Lower lobe of right lung (tissue), 2 donors: ENCODE results near the gene TM7SF3. TPM values are rescaled to one million over a fixed set of nuclear protein-coding genes. Genes with fewer than 3 reads are reported as not detected.

Source experiments
- ATAC-seq, 2 donors: fragments of 200-7000 bp; cut with Tn5 transposase; one replicate each; pipeline ENCODE4 v1.9.1; 2020 to 2022; ENCODE audit warnings: mild to moderate bottlenecking in 2 of 2, moderate library complexity in 2 of 2
- DNase-seq: peaks from one replicate; pipeline ENCODE4 v3.0.0-alpha.2; 2020
- H3K27ac ChIP-seq: fragments of 200-600 bp; one replicate; pipeline ENCODE4 v1.8.0; 2022
- H3K27me3 ChIP-seq: fragments of 200-600 bp; one replicate; pipeline ENCODE4 v1.8.0; 2022; ENCODE audit warnings: low read depth
- H3K36me3 ChIP-seq: fragments of 200-600 bp; one replicate; pipeline ENCODE4 v1.8.0; 2022; ENCODE audit warnings: mild to moderate bottlenecking
- H3K4me1 ChIP-seq: fragments of 200-600 bp; one replicate; pipeline ENCODE4 v1.8.0; 2022
- H3K4me3 ChIP-seq: fragments of 200-600 bp; one replicate; pipeline ENCODE4 v1.8.0; 2022; ENCODE audit warnings: mild to moderate bottlenecking
- H3K9me3 ChIP-seq: fragments of 200-600 bp; one replicate; pipeline ENCODE4 v1.8.0; 2022
- intact Hi-C: fragments of 100-400 bp; cut with DNase I; formaldehyde crosslinking; loops from one replicate; pipeline ENCODE4 v1.11.0; 2022
- total RNA-seq: library from RNA; stranded (reverse); fragmentation: NEBNext Ultra II Directional; extraction: Animal tissue kit (Norgen Biotek cat#: 25700); gene quantifications from one replicate; pipeline ENCODE4 v1.2.1, GENCODE V29; 2021
- TF ChIP-seq, protein P1 (sequence below): fragments of 200-600 bp; IDR thresholded peaks from one replicate; pipeline ENCODE4 v1.8.0; 2022; ENCODE audit warnings: antibody characterized with exemption, mild to moderate bottlenecking
- donor health status: DM: no; HTN: yes; CAD: no; lungs with severe emphysema.

Gene TM7SF3
- total RNA-seq, 1 donor from 2014 or later, result 70.9 TPM

DNA sequence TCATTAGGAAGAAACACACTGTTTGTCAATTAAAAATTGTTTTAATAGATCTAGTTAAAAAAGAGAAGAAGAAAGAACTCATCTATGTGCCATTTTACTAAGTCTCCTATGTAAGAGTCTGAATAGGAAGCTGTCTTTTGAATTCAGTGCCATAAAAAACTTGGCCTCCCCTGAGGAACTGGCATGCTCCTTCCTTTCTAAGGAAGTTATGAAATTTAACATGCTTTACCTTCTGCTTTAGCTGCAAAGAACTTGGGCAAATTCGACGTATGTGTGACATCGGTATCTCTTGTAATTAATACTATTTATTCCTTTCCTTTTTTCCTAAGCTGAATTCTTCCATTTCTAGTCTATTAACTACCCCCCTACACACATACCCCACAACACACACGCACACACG lies 12.5 kb downstream of the TM7SF3 start:
- no peak for DNase-seq
- Histone ChIP-seq H3K27me3 (no peaks in the 10 kb centered on the region), H3K4me3 (no peak overlapping the region), H3K36me3 (peaks cover 35% of the 10 kb centered on the region), H3K4me1 (peaks cover 7% of the 10 kb centered on the region), H3K27ac (no peak overlapping the region), H3K9me3 (no peaks in the 10 kb centered on the region)
- intact Hi-C loops, result no loop called here
- no peak for ATAC-seq
- TF ChIP-seq, protein P1, sequence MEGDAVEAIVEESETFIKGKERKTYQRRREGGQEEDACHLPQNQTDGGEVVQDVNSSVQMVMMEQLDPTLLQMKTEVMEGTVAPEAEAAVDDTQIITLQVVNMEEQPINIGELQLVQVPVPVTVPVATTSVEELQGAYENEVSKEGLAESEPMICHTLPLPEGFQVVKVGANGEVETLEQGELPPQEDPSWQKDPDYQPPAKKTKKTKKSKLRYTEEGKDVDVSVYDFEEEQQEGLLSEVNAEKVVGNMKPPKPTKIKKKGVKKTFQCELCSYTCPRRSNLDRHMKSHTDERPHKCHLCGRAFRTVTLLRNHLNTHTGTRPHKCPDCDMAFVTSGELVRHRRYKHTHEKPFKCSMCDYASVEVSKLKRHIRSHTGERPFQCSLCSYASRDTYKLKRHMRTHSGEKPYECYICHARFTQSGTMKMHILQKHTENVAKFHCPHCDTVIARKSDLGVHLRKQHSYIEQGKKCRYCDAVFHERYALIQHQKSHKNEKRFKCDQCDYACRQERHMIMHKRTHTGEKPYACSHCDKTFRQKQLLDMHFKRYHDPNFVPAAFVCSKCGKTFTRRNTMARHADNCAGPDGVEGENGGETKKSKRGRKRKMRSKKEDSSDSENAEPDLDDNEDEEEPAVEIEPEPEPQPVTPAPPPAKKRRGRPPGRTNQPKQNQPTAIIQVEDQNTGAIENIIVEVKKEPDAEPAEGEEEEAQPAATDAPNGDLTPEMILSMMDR, result no peak

DNA sequence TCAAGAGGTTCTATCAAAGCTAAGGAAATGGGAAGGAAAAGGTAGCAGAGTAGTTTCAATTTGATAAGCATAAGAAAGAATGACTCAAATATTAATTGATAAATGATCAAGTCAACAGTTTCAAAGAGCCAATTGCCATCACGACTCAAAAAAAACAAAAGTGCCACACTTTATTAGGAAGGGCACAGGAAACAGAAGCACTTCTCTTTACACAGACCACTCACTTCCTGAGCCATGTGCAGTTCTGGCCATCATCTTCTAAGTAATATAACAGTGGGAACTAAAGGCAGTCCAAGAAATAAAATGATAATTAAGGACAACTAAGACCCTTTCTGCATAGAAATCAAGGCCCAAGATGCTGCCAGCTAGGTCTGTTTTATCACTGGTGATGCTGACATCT lies 13.2 kb downstream of the TM7SF3 start:
- Histone ChIP-seq H3K4me1 (peaks cover 7% of the 10 kb centered on the region), H3K4me3 (no peak overlapping the region), H3K9me3 (no peaks in the 10 kb centered on the region), H3K27me3 (no peaks in the 10 kb centered on the region), H3K27ac (no peak overlapping the region), H3K36me3 (peaks cover 42% of the 10 kb centered on the region)
- DNase-seq (no peak), ATAC-seq (no peak)
- TF ChIP-seq, protein P1, result no peak
- intact Hi-C loops, result no loop called here

GRCh38 chr12:26997003-26997402 lies 17.2 kb downstream of the TM7SF3 start:
- no peak for ATAC-seq
- intact Hi-C loops, result no loop called here
- DNase-seq, result no peak
- no peak overlapping the region for H3K4me3 ChIP-seq
- no peak overlapping the region for H3K27ac ChIP-seq
- H3K4me1 ChIP-seq, result peaks cover 7% of the 10 kb centered on the region
- H3K27me3 ChIP-seq, result no peaks in the 10 kb centered on the region
- no peaks in the 10 kb centered on the region for H3K9me3 ChIP-seq
- peaks cover 80% of the 10 kb centered on the region for H3K36me3 ChIP-seq
- TF ChIP-seq, protein P1, result no peak

DNA sequence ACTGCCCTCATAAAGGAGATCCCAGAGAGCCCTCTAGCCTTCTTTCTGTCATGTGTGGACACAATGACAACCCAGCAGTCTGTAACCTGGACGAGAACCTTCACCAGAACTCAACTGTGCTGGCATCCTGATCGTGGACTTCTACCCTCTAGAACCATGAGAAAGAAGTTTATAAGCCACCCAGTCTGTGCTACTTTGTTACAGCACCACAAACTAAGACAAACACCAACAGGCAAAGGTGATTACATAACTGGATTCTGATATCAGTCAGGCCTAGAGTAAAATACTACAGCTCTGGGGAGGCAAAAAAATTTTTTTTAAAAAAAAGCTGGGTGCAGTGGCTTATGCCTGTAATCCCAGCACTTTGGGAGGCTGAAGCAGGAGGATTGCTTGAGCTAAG lies 18.5 kb downstream of the TM7SF3 start:
- intact Hi-C loops, result no loop called here
- DNase-seq (no peak), ATAC-seq (no peak)
- no peaks in the 10 kb centered on the region for H3K9me3 ChIP-seq
- H3K4me3 ChIP-seq, result no peak overlapping the region
- H3K36me3 ChIP-seq, result peaks cover 74% of the 10 kb centered on the region
- H3K4me1 ChIP-seq, result no peaks in the 10 kb centered on the region
- no peaks in the 10 kb centered on the region for H3K27me3 ChIP-seq
- no peak overlapping the region for H3K27ac ChIP-seq
- TF ChIP-seq, protein P1, result no peak

- intact Hi-C loops, result no loop called here
- Histone ChIP-seq H3K27me3 (no peaks in the 10 kb centered on the region), H3K4me3 (no peak overlapping the region), H3K27ac (no peak overlapping the region), H3K4me1 (no peaks in the 10 kb centered on the region), H3K9me3 (no peaks in the 10 kb centered on the region), H3K36me3 (peaks cover 78% of the 10 kb centered on the region)
- TF ChIP-seq, protein P1, result no peak
- DNase-seq, result no peak
- no peak for ATAC-seq
Measured at GRCh38 chr12:26994109-26994508, 20.1 kb downstream of the TM7SF3 start.

- H3K36me3 ChIP-seq, result peaks cover 64% of the 10 kb centered on the region
- no peak for DNase-seq
- H3K27me3 ChIP-seq, result no peaks in the 10 kb centered on the region
- H3K27ac ChIP-seq, result no peak overlapping the region
- TF ChIP-seq, protein P1, result no peak
- no peak overlapping the region for H3K4me3 ChIP-seq
- H3K4me1 ChIP-seq, result peaks cover 11% of the 10 kb centered on the region
- intact Hi-C loops, result no loop called here
- ATAC-seq, result no peak
- no peaks in the 10 kb centered on the region for H3K9me3 ChIP-seq
Measured at GRCh38 chr12:26991826-26992225, 22.4 kb downstream of the TM7SF3 start.
